HG02571 (cell line): ENCODE results near the gene CTRL.
"Not testable (repeated sequence)": the region's sequence is repeated elsewhere in the genome, so short reads cannot be mapped to it uniquely, and the experiment has no call there.

Experiments used
- ATAC-seq: cut with Tn5 transposase; IDR thresholded peaks from one replicate; pipeline ENCODE4 v1.9.1; 2021; ENCODE audit warnings: mild to moderate bottlenecking, moderate library complexity; ENCODE audit not compliant: unreplicated experiment

Gene CTRL

DNA sequence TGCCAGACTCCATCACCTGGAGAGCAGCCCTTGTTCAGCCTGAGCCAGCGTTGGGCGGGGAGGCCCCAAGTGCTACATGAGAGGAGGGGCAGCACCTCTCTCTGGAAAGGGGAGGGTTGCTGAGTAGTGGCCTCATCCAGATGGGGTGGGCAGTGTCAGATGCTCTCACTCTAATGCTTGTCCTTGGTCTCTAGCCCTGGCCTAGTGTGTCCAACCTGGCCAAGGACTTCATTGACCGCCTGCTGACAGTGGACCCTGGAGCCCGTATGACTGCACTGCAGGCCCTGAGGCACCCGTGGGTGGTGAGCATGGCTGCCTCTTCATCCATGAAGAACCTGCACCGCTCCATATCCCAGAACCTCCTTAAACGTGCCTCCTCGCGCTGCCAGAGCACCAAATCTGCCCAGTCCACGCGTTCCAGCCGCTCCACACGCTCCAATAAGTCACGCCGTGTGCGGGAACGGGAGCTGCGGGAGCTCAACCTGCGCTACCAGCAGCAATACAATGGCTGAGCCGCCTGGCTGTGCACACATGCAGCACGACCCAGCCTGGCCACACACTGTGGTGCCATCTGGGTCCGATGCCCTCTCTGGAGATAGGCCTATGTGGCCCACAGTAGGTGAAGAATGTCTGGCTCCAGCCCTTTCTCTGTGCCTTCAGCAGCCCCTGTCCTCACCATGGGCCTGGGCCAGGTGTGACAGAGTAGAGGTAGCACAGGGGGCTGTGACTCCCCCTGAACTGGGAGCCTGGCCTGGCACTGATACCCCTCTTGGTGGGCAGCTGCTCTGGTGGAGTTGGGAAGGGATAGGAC, 4.3 kb downstream of the CTRL start:
- no peak for ATAC-seq

GRCh38 chr16:67926181-67926750, 5.4 kb downstream of the CTRL start:
- ATAC-seq = no peak

DNA sequence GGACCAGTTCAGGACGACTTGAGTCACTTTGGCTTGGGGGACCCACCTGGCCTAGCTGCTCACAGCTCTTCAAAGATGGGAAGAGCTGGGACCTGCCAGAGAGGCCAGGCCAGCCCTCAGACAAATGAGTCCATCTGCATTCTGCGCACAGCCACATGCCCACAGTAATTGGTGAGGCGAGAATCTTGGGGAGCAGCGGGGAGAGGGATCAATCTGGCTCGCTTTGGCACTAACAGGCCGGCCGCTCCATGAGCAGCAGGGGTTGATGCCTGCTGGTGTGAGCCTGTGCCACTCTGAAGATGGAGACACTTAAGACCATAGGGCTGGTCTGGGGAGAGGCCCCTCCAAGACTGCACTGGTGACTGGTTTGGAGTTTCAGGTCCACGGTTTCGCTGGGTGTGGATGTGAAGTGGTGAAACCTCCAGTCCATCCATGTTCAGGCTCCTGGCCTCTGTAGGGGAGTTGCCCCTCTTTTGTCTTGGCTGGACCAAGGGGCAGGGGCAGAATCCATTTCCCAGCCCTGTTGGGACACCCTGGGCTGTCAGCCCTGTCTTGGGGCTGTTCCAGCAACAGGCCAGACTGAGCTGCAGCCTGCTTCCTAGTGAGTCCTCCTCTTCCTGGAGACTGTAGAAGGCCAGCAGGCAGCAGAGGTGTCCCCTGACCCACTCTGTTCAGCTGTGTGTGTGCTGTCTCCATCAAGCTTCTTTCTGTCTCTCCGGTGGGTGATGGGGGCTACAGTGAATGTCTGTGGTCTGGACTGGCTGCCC, 7.3 kb downstream of the CTRL start:
- ATAC-seq = no peak

DNA sequence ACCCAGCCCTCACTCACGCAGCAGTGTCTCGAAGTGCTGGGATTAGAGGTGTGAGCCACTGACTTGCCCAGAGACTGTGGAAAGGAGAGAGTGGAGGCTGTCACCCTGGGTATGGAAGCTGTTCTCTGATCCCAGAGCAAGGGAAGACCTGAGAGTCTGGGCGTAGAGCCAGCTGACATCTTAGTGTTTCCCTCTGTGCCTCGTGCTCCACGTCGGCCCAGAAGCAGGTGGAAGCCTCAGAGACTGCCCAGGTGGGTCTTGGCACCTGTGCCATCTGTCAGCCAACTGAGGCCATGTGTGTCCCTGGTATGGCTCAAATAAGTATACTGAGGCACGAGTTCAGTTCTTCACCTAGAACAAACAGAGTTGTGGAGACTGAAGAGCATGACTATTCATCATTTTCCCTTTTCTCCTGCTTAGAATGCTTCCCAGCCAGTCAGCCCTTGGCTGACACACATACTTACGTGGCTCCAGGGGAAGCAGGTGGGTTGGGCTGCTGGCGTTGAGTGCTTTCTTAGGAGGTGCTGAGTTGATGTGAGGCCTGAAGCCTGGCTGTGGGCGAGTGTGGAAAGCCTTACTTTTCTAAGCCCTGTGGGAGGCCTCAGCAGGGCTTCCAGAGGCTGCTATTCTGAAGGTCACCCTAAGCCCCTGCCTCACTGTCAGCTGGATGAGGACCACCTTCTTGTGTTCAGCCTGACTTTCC, 8.1 kb downstream of the CTRL start:
- ATAC-seq = no peak

DNA sequence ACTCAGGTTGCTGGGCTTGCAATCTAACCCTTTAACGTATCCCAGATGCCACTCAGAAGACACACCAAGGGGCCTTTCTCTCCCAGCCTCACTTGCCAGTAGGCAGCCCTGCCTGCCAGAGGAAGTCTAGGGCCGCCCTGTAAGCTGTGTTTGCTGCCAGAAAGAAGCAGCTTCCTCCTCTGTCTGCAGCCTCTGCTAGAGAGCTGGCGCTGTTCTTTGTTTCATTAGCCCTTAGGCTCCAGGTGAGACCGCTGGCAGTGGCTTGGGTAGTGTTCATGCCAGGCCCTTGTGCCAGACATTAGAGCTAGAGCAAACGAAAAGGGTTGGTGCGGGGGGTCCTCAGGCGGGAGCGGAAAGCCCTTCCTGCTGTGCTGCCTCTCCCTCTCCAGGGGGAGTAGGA, 8.9 kb downstream of the CTRL start:
- no peak for ATAC-seq

DNA sequence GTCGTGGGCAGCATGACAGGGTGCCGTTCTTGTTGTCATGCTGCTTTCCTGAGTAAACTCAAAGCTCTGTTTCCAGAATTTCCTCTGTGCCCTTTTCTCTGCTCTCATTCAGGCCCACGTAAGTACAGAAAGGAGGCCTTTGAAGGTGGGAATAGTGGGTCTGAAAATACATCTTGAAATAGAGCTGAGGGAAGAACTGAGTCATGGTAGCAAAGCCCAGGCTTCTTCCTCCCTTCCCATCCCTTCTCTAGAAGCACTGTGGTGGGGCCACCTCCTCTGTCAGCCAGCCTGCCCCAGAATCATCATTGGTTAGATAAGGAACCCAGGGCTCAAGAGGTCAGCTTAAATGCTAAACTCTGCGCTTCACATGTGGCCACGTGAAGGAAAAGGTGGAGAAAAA, 9.4 kb downstream of the CTRL start:
- no peak for ATAC-seq

DNA sequence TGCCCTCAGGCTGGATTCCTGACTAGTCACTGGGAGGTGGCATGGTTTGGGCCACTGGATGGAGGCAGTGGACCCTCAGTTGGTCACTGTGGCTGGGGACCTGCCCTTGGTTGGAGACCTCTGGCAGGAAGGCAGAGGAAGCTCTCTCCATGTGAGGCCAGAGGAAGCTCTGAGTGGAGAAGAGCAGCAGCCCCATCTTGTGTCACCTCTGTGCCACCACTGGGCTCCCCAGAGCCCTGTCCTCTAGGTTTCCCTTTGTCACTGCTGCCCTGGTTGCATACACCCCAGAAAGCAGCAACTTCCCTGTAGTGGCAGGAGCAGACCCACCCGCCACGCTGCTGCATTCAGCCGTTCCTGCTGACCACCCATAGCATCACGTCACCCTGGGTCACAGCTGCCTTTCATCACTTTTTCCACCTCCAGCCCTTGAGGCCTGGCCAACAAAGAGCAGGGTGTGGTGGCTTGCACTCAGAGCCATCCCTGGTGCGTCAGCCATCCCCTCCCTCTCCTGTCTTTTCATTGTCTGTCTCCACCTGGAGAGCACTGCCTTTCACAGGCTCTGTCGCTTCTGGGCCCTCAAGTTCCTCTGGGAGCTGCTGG, 11.9 kb downstream of the CTRL start:
- ATAC-seq = no peak

- ATAC-seq = no peak
Measured at GRCh38 chr16:67917852-67918236, 13.8 kb downstream of the CTRL start.

DNA sequence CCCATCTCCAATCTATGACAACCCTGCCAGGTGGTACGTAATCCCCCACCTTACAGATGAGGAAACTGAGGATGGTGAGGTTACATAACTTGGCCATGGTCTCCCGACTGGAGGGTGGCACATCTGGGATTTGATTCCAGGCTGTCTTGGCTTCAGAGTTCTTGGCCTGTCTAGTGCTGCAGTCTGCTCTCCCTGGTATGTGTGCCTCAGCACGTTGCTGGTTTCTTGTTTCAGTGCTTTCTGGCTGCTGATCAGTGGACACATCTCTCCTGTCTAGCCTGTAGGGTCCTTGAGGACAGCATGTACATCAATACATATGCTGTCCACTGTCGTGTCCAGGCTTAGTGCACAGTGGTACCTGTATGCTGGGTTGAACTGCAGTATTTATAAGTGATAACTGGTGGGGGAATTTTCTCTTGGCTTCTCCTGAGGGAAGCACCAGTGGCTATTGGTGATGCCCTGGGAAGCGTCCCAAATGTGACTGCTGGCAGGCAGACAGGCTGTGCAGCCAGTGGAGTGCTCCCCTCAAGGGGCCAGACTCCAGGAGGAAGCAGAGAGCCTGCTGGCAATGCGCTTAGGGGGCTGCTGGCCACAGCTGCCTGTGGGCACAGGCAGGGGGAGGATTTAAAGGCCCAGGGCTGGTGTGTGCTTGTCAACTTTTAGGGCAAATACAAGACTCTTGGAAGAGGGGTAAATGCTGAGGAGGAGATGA, 14.4 kb downstream of the CTRL start:
- ATAC-seq = no peak

DNA sequence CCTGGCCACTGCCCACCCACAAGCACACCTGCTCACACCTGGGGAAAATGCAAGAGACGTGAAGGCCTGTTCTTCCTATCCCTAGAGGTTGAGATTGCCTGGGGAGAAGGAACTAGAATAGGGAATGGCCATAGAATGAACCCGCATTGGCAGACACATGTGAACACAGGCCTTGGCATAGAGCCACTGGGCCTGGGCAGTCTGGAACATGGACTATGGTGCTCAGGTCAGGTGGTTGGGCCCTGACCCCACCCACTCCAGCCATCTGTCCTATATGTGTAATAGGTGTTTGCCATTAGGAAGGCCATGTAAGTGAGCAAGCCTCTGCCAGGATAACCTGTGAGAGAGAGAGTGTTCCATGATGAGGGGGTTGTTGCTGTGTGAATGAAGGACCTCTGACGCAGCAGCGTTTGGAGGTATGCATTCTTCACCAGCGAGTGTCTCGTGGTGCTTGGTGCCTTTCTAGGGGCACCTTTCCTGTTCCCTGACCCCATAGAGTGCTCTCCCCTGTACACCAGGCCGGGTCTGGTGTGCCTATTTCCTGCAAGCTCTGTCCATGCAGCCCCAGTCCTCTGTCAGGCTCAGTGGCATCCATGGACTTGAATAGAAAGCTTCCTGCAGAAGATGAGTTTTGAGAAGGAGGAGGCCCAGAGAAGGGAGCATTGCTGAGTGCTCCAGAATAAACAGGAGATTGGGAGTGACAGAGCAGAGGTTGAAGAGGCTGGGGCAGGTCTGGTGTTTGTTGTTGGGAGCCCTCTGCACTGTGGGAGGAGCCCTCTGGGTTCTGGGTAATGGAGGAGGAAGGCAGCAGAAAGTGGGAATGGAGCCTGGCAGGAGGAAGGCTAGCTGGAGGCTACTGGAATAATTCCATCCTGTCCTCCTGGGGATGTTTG, 15.6 kb downstream of the CTRL start:
- no peak for ATAC-seq

DNA sequence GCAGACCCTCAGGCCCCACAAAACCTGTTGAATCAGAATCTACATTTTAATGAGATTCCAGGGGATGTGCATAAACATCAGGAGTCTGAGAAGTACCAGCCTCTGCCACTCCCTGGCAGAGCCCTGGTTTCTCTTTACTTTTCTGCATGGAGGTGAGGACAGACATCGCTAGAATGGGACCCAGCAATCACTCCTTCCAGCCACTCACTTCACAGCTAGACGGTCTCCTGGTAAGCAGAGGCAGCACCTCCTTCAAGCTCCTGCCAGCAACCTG, 16.2 kb downstream of the CTRL start:
- not testable (repeated sequence) for ATAC-seq

DNA sequence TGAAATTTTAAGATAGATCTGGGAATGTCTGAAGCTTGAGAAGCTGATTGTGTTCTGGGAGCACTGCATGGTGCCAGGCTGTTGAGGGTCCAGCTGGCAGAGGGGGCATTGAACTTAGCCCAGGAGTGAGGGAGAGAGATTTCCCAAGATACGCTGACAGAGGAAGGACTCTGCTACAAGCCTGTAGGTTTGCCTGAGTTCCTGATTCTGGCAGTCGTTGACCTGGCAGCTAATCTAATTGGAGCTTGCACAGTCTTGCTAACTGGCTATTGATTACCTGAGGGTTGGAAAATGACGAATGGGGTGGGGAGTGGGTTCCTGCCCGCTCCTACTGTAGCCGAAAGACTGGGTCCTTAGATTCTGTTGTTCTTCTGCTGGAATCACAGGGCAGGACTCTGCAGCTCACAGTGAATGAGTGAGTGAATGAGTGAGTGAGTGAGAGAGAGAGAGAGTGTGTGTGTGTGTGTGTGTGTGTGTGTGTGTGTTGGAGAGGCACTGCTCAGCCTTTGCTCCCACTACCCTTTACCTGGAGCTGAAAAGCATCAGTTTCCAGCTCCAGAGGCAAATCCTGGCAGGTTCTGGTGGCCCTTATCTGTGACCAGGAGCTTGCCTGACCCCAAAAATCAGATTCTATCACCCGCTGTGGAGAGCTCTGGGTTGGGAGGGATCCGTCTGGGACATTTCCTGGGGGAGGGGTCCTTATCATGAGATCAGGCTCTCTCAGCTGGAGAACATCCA, 16.7 kb downstream of the CTRL start:
- ATAC-seq = no peak

GRCh38 chr16:67910158-67910557, 21.5 kb downstream of the CTRL start:
- ATAC-seq = no peak

DNA sequence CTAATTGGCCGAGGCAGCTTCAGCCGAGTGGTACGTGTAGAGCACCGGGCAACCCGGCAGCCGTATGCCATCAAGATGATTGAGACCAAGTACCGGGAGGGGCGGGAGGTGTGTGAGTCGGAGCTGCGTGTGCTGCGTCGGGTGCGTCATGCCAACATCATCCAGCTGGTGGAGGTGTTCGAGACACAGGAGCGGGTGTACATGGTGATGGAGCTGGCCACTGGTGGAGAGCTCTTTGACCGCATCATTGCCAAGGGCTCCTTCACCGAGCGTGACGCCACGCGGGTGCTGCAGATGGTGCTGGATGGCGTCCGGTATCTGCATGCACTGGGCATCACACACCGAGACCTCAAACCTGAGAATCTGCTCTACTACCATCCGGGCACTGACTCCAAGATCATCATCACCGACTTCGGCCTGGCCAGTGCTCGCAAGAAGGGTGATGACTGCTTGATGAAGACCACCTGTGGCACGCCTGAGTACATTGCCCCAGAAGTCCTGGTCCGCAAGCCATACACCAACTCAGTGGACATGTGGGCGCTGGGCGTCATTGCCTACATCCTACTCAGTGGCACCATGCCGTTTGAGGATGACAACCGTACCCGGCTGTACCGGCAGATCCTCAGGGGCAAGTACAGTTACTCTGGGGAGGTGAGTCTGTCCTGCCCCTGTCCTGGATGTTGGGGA, 22.5 kb downstream of the CTRL start:
- ATAC-seq = no peak

GRCh38 chr16:67907397-67908180, 24.1 kb downstream of the CTRL start:
- no peak for ATAC-seq

DNA sequence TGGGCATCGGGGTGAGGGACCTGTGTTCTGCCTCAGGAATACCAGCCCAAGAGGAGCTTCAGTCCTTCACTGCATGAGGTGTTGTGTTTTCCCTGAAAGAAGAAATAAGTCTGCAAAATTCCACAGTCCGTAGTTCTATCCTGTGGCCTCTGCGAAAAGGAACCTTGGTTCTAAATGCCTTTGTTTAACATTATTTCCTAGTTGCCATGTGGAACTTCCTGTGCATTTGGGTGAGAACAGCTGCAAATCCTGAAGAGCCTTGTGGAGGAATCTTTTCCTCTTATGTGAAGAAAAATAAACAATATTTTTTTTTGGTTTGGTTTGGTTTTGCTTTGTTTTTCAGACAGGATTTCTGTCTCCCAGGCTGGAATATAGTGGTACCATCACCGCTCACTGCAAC, 28.8 kb downstream of the CTRL start:
- no peak for ATAC-seq

- ATAC-seq = no peak
Measured at GRCh38 chr16:67901734-67902133, 29.9 kb downstream of the CTRL start.

- no peak for ATAC-seq
Measured at GRCh38 chr16:67897231-67897630, 34.4 kb downstream of the CTRL start.
